Lung (tissue), 12 donors: Measurements from ENCODE around the gene TMEM203. TPM values are rescaled to one million over a fixed set of nuclear protein-coding genes. Genes with fewer than 3 reads are reported as not detected.

ENCODE experiments used
- ATAC-seq: fragments of 200-7000 bp; cut with Tn5 transposase; one replicate; pipeline ENCODE4 v1.9.1; 2020; ENCODE audit warnings: moderate number of reproducible peaks; ENCODE audit not compliant: insufficient read depth, low FRiP score
- DNase-seq, 3 donors: peaks; one replicate each; pipeline ENCODE4 v3.0.0-alpha.2; 2013 to 2017
- H3K27ac ChIP-seq, 2 donors: one replicate each; pipeline ENCODE4 v1.5.1; 2013; ENCODE audit warnings: mild to moderate bottlenecking in 2 of 2, moderate library complexity in 2 of 2, control low read depth in 1 of 2, inconsistent platforms in 1 of 2, low read depth in 1 of 2, low read length in 1 of 2
- H3K27me3 ChIP-seq, 3 donors: one replicate each; pipeline ENCODE4 v1.5.1; 2013; ENCODE audit warnings: low read length in 2 of 3; ENCODE audit not compliant: control insufficient read depth in 3 of 3, insufficient read depth in 3 of 3
- H3K36me3 ChIP-seq, 4 donors: one replicate each; pipeline ENCODE4 v1.5.1; 2013; ENCODE audit warnings: low read length in 4 of 4, mild to moderate bottlenecking in 1 of 4, moderate library complexity in 1 of 4; ENCODE audit not compliant: control insufficient read depth in 4 of 4, insufficient read depth in 4 of 4
- H3K4me1 ChIP-seq, 5 donors: one replicate each; pipeline ENCODE4 v1.5.1; 2013; ENCODE audit warnings: low read length in 5 of 5, mild to moderate bottlenecking in 2 of 5, moderate library complexity in 1 of 5; ENCODE audit not compliant: control insufficient read depth in 5 of 5, insufficient read depth in 5 of 5
- H3K4me3 ChIP-seq: one replicate; pipeline ENCODE4 v1.5.1; 2013; ENCODE audit warnings: mild to moderate bottlenecking, control low read depth, moderate library complexity
- H3K9ac ChIP-seq, 2 donors: one replicate each; pipeline ENCODE4 v1.5.1; 2013; ENCODE audit warnings: low read length in 2 of 2, control low read depth in 1 of 2; ENCODE audit not compliant: insufficient read depth in 1 of 2
- H3K9me3 ChIP-seq, 4 donors: one replicate each; pipeline ENCODE4 v1.5.1; 2013; ENCODE audit warnings: low read length in 3 of 4, mild to moderate bottlenecking in 1 of 4, moderate library complexity in 1 of 4; ENCODE audit not compliant: control insufficient read depth in 4 of 4, insufficient read depth in 3 of 4
- WGBS, 2 donors: extraction: QIAGEN DNeasy Blood & Tissue Kit; methylation state at CpG; one replicate each; pipeline ENCODE4 v1.1.7; 2013; 5-methylcytosine and 5-hydroxymethylcytosine counted together
- polyA plus RNA-seq, 2 donors: library from polyadenylated mRNA; stranded (reverse); fragments of 200-250 nt; gene quantifications; one replicate each; pipeline ENCODE4 v1.2.1, GENCODE V29; 2013
- total RNA-seq, 2 donors: library from RNA; depleted of rRNA in 1 of 2; stranded (reverse); fragments of >200 nt in 1 of 2; gene quantifications; one replicate each; pipeline ENCODE4 v1.2.1, GENCODE V29; 2014 to 2021
- TF ChIP-seq, protein P1 (sequence below): IDR thresholded peaks from 2 replicates; pipeline ENCODE4 v1.5.1; 2012; ENCODE audit warnings: mild to moderate bottlenecking; ENCODE audit errors: control extremely low read depth, extremely low read depth
- donor health status: control.
- donor health status: control.
- donor health status: Bipolar disorder and iron deficiency.
- donor health status: healthy.
- donor health status: DM: yes; HTN: yes; CAD: no.

The TMEM203 gene
- total and polyA plus RNA-seq, 4 donors = 26.0 to 39.3 (median 33.8) TPM

- Histone ChIP-seq H3K4me1 (peaks cover 0 to 11% (median 9%) of the 10 kb centered on the region in 5 donors), H3K27ac (peak within 1 kb of the TSS in 1 of 2 donors; percentile 89), H3K9ac (no peak within 1 kb of the TSS), H3K9me3 (peaks cover 0 to 3% (median 0%) of the 10 kb centered on the region in 4 donors), H3K27me3 (peaks cover 0 to 6% (median 0%) of the 10 kb centered on the region in 3 donors), H3K4me3 (no peak within 1 kb of the TSS), H3K36me3 (no peaks in the 10 kb centered on the region)
- peak; percentile 74 to 79 (median 74) for DNase-seq
- WGBS, 2 donors = 30 to 41% methylated on average over 25 of the region's 25 CpGs
- no peak for ATAC-seq
- TF ChIP-seq, protein P1, sequence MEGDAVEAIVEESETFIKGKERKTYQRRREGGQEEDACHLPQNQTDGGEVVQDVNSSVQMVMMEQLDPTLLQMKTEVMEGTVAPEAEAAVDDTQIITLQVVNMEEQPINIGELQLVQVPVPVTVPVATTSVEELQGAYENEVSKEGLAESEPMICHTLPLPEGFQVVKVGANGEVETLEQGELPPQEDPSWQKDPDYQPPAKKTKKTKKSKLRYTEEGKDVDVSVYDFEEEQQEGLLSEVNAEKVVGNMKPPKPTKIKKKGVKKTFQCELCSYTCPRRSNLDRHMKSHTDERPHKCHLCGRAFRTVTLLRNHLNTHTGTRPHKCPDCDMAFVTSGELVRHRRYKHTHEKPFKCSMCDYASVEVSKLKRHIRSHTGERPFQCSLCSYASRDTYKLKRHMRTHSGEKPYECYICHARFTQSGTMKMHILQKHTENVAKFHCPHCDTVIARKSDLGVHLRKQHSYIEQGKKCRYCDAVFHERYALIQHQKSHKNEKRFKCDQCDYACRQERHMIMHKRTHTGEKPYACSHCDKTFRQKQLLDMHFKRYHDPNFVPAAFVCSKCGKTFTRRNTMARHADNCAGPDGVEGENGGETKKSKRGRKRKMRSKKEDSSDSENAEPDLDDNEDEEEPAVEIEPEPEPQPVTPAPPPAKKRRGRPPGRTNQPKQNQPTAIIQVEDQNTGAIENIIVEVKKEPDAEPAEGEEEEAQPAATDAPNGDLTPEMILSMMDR = peak; percentile 93
Observed at GRCh38 chr9:137227054-137227852, 21.8 kb upstream of the TMEM203 start, which contains the start of gene RNF224. Gene RNF224 (plus strand): TSS chr9:137227502. CDS start chr9:137228336, 834 bp downstream.

- DNase-seq (no peak), ATAC-seq (no peak)
- peaks cover 0 to 6% (median 0%) of the 10 kb centered on the region in 3 donors for H3K27me3 ChIP-seq
- no peak overlapping the region for H3K4me3 ChIP-seq
- TF ChIP-seq, protein P1 = no peak
- WGBS, 2 donors = 65 to 78% methylated on average over 18 of the region's 18 CpGs
- H3K9me3 ChIP-seq = peaks cover 0 to 3% (median 0%) of the 10 kb centered on the region in 4 donors
- H3K4me1 ChIP-seq = peaks cover 0 to 11% (median 9%) of the 10 kb centered on the region in 5 donors
- peak overlapping the region in 1 of 2 donors; percentile 89 for H3K27ac ChIP-seq
- no peaks in the 10 kb centered on the region for H3K36me3 ChIP-seq
- no peak overlapping the region for H3K9ac ChIP-seq
Observed at GRCh38 chr9:137226338-137227053, 21.0 kb upstream of the TMEM203 start.

DNA sequence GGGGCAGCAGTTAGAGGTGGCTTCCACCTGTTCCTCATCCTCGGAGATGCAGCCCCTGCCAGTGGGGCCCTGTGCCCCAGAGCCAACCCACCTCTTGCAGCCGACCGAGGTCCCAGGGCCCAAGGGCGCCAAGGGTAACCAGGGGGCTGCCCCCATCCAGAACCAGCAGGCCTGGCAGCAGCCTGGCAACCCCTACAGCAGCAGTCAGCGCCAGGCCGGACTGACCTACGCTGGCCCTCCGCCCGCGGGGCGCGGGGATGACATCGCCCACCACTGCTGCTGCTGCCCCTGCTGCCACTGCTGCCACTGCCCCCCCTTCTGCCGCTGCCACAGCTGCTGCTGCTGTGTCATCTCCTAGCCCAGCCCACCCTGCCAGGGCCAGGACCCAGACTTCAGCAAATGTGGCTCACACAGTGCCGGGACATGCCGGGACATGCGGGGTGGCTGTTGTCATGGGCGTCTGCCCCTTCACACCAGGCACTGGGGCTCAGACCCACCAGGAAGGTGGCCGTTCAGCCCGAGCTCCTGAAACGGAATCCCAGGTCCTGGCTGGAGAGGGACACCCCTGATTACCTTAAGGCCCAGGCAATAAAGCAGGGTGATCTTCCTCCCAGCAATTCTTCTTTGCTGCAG, 20.4 kb upstream of the TMEM203 start:
- H3K27me3 ChIP-seq = peaks cover 0 to 5% (median 0%) of the 10 kb centered on the region in 3 donors
- no peak for DNase-seq
- no peak overlapping the region for H3K9ac ChIP-seq
- H3K9me3 ChIP-seq = peaks cover 0 to 3% (median 0%) of the 10 kb centered on the region in 4 donors
- H3K27ac ChIP-seq = peak overlapping the region in 1 of 2 donors; percentile 89
- no peak overlapping the region for H3K4me3 ChIP-seq
- H3K4me1 ChIP-seq = peaks cover 0 to 11% (median 9%) of the 10 kb centered on the region in 5 donors
- ATAC-seq = no peak
- 83 to 84% methylated on average over 21 of the region's 21 CpGs for WGBS, 2 donors
- H3K36me3 ChIP-seq = no peaks in the 10 kb centered on the region
- TF ChIP-seq, protein P1 = no peak
